ENCODE results near the gene UNC79. TPM values are rescaled to one million over a fixed set of nuclear protein-coding genes. Genes with fewer than 3 reads are reported as not detected.

The UNC79 gene
- total and polyA plus RNA-seq, 10 of the 15 experiments (the other 5 are each of a cell fraction or from before 2014, with no cell fraction given), result 0.04 to 0.29 (median 0.14) TPM

DNA sequence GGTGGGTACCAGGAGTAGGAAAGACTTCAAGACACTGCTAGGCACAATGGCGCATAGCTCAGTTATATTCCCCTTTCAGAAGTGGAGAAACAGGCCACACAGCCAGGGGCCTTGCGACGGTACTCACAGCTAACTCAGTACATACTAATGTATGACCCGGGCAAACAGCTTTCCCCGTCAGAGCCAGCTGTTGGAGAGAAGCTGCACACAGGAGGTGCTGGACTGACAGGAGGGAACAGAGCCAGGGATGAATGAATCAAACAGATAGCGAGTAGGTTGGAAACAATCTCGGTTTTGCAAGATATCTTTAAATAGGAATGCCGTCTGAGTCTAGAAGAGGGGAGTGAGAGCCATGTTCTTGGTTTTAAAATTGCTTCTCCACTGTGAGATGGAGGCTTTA lies 312.0 kb downstream of the UNC79 start:
- H3K9ac ChIP-seq (ENCODE audit: control insufficient read depth, insufficient read depth, low read length), result no peak overlapping the region
- SMC1A ChIA-PET (ENCODE audit: uncharacterized antibody, unreplicated experiment), result no interaction called here
- H3K27ac ChIP-seq (ENCODE audit: control insufficient read depth, insufficient read depth), result no peak overlapping the region
- intact Hi-C loops (cut with micrococcal nuclease; ENCODE audit: unreplicated experiment) (no loop called here), in situ Hi-C loops (cut with MboI) (no loop called here)
- POLR2A ChIA-PET, result no interaction called here
- H4K20me1 ChIP-seq (ENCODE audit: control insufficient read depth, insufficient read depth), result no peaks in the 10 kb centered on the region
- no peaks in the 10 kb centered on the region for H3K9me3 ChIP-seq (replicated peaks; ENCODE audit: control insufficient read depth, insufficient read depth, low read length)
- FAIRE-seq (no peak), DNase-seq (ENCODE audit: low read depth, low spot score) (no peak), ATAC-seq (no peak)
- H3K4me3 ChIP-seq, result no peak overlapping the region
- H3K79me2 ChIP-seq (ENCODE audit: control insufficient read depth, insufficient read depth, low read length), result no peaks in the 10 kb centered on the region
- no peak overlapping the region for H2AFZ ChIP-seq (ENCODE audit: control insufficient read depth, low read depth, low read length)
- no peak for TF ChIP-seq BCL11A (IDR thresholded peaks at IDR 0.05; ENCODE audit: low read depth, low read length)
- TF ChIP-seq SREBF2 (IDR thresholded peaks at IDR 0.05; ENCODE audit: low read length), result no peak
- RAD21 ChIA-PET (ENCODE audit: unreplicated experiment), result no interaction called here
- CTCF ChIA-PET, result no interaction called here
- H3K36me3 ChIP-seq (ENCODE audit: control insufficient read depth in 2 of 2, insufficient read depth in 2 of 2, low read length in 1 of 2), result no peaks in the 10 kb centered on the region
- no peaks in the 10 kb centered on the region for H3K4me1 ChIP-seq (ENCODE audit: control insufficient read depth, insufficient read depth, low read length)
- H3K27me3 ChIP-seq (replicated peaks in 1 of 2; ENCODE audit: control insufficient read depth in 2 of 2, insufficient read depth in 2 of 2, low read length in 1 of 2), result no peaks in the 10 kb centered on the region
- WGBS (ENCODE audit: insufficient coverage, insufficient replicate concordance, low lambda C conversion rate, missing lambda C conversion rate), result 48% methylated on average over 8 of the region's 8 CpGs
- no TSS peak for BruUV-seq (replicated peaks)
- no peak overlapping the region for H3K4me2 ChIP-seq (ENCODE audit: control insufficient read depth, insufficient read depth)

- POLR2A ChIA-PET, result no interaction called here
- no peak for ATAC-seq
- TF ChIP-seq RELA (IDR thresholded peaks at IDR 0.05; ENCODE audit: borderline replicate concordance, partially characterized antibody) (no peak), CHD4 (IDR thresholded peaks at IDR 0.05) (no peak), POLR2AphosphoS5 (IDR thresholded peaks at IDR 0.05; ENCODE audit: low read length) (no peak), KLF5 (IDR thresholded peaks at IDR 0.05; ENCODE audit: partially characterized antibody) (no peak), SMAD5 (IDR thresholded peaks at IDR 0.05; ENCODE audit: low read depth) (no peak), ZNF592 (IDR thresholded peaks at IDR 0.05) (no peak), KDM1A (IDR thresholded peaks at IDR 0.05; ENCODE audit: borderline replicate concordance) (no peak), BMI1 (IDR thresholded peaks at IDR 0.05; ENCODE audit: borderline replicate concordance) (no peak), ZNF384 (IDR thresholded peaks at IDR 0.05; ENCODE audit: borderline replicate concordance, low read depth, low read length) (no peak), FOXM1 (IDR thresholded peaks at IDR 0.05; ENCODE audit: low read depth, low read length) (no peak)
- TF ChIP-seq, protein P1, sequence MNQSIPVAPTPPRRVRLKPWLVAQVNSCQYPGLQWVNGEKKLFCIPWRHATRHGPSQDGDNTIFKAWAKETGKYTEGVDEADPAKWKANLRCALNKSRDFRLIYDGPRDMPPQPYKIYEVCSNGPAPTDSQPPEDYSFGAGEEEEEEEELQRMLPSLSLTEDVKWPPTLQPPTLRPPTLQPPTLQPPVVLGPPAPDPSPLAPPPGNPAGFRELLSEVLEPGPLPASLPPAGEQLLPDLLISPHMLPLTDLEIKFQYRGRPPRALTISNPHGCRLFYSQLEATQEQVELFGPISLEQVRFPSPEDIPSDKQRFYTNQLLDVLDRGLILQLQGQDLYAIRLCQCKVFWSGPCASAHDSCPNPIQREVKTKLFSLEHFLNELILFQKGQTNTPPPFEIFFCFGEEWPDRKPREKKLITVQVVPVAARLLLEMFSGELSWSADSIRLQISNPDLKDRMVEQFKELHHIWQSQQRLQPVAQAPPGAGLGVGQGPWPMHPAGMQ (IDR thresholded peaks at IDR 0.05; ENCODE audit: borderline replicate concordance), result no peak
These were observed 312.7 kb downstream of the UNC79 start for GRCh38 chr14:93743270-93744060.

More at GRCh38 chr14:93743270-93744060, 312.7 kb downstream of the UNC79 start:
- no peaks in the 10 kb centered on the region for H3K9me3 ChIP-seq (replicated peaks; ENCODE audit: control insufficient read depth, insufficient read depth, low read length)
- no peak overlapping the region for H2AFZ ChIP-seq (ENCODE audit: control insufficient read depth, low read depth, low read length)
- ChIA-PET SMC1A (ENCODE audit: uncharacterized antibody, unreplicated experiment) (interaction anchor here (1.2 kb wide), 1 partner anchor 11 kb away, joined by 3 read pairs; no protein-coding TSS in a partner anchor), CTCF (no interaction called here), RAD21 (ENCODE audit: unreplicated experiment) (no interaction called here)
- no peak overlapping the region for H3K9ac ChIP-seq (ENCODE audit: control insufficient read depth, insufficient read depth, low read length)
- no peaks in the 10 kb centered on the region for H3K4me1 ChIP-seq (ENCODE audit: control insufficient read depth, insufficient read depth, low read length)
- H3K27ac ChIP-seq (ENCODE audit: control insufficient read depth, insufficient read depth), result no peak overlapping the region
- DNase-seq (ENCODE audit: low read depth, low spot score), result no peak
- FAIRE-seq, result no peak
- H3K27me3 ChIP-seq (replicated peaks in 1 of 2; ENCODE audit: control insufficient read depth in 2 of 2, insufficient read depth in 2 of 2, low read length in 1 of 2), result no peaks in the 10 kb centered on the region
- no TSS peak for BruUV-seq (replicated peaks)
- in situ Hi-C loops (cut with MboI), result no loop called here
- no peaks in the 10 kb centered on the region for H3K79me2 ChIP-seq (ENCODE audit: control insufficient read depth, insufficient read depth, low read length)
- no peak overlapping the region for H3K4me2 ChIP-seq (ENCODE audit: control insufficient read depth, insufficient read depth)
- no peaks in the 10 kb centered on the region for H4K20me1 ChIP-seq (ENCODE audit: control insufficient read depth, insufficient read depth)
- H3K4me3 ChIP-seq, result no peak overlapping the region
- WGBS (ENCODE audit: insufficient coverage, insufficient replicate concordance, low lambda C conversion rate, missing lambda C conversion rate), result 63% methylated on average over 26 of the region's 26 CpGs
- H3K36me3 ChIP-seq (ENCODE audit: control insufficient read depth in 2 of 2, insufficient read depth in 2 of 2, low read length in 1 of 2), result no peaks in the 10 kb centered on the region
- intact Hi-C loops (cut with micrococcal nuclease; ENCODE audit: unreplicated experiment), result no loop called here
